Measurements from ENCODE around the gene ENTPD8. TPM values are rescaled to one million over a fixed set of nuclear protein-coding genes. Genes with fewer than 3 reads are reported as not detected.

ENTPD8 gene
- total and polyA plus RNA-seq, 2 donors (not counting 1 experiment from before 2014, with no cell fraction given) = not detected

DNA sequence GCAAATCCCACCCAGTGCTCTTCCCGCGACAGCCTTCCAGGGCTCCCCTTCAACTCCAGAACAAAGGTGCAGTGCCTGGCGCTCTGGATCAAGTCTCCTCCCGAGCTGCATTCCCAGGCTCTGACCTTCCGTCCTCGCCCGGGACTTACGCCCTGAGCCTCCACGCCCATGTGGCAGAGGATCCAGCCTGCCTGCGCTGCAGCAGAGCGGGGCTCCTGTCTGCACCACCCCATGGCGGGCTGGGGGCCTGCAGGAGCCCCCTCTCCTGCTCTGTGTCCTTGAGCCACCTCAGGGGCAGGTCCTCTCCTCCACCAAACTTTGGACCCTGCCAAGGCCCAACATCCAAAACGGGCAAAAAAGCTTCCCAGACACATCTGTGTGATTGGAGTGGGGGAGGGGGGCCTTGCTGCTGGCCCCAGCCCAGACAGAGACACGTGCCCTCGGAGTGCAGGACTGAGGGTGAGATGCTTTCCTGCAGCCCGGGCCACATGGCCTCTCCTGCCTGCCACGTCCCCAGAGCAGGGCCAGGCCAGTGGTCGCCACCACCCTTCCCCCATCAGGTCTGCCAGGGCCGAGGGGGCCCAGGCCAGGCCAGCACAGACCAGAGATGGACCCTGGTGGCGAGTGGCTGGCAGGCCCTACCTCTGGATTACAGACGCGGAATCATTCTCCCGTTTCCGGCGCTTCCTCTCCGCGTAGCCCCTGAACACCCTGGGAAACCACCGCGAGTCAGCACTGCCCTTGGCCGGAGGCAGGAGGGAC is 13.6 kb upstream of the ENTPD8 start:
- WGBS (ENCODE audit: insufficient coverage) = 85% methylated on average over 26 of the region's 30 CpGs
- peaks cover 0 to 6% (median 0%) of the 10 kb centered on the region in 3 donors for H3K9me3 ChIP-seq (ENCODE audit: control extremely low read depth in 1 of 3, control insufficient read depth in 2 of 3, insufficient read depth in 1 of 3, low read length in 2 of 3)
- Mint-ChIP-seq H3K4me1 (peaks cover 33% of the 10 kb centered on the region), H3K27me3 (no peaks in the 10 kb centered on the region), H3K9me3 (ENCODE audit: insufficient read depth) (no peaks in the 10 kb centered on the region), H3K27ac (peak overlapping the region; percentile 79), H3K4me3 (peak overlapping the region; percentile 85)
- H3K9ac ChIP-seq (ENCODE audit: low read length) = peak overlapping the region; percentile 66
- DNase-seq = no peak
- H3K27me3 ChIP-seq (replicated peaks in 1 of 4; ENCODE audit: control extremely low read depth in 1 of 4, control insufficient read depth in 3 of 4, insufficient read depth in 4 of 4, low read length in 3 of 4) = no peaks in the 10 kb centered on the region
- peak overlapping the region; percentile 54 for H2AFZ ChIP-seq (ENCODE audit: insufficient read depth, low read depth, low read length, poor library complexity, severe bottlenecking)
- no peak for ATAC-seq (ENCODE audit: low read depth)
- TF ChIP-seq EZH2 (IDR thresholded peaks at IDR 0.05; ENCODE audit: borderline replicate concordance, insufficient read depth, low read depth, low read length, poor library complexity, severe bottlenecking) = no peak
- TF ChIP-seq, protein P1, sequence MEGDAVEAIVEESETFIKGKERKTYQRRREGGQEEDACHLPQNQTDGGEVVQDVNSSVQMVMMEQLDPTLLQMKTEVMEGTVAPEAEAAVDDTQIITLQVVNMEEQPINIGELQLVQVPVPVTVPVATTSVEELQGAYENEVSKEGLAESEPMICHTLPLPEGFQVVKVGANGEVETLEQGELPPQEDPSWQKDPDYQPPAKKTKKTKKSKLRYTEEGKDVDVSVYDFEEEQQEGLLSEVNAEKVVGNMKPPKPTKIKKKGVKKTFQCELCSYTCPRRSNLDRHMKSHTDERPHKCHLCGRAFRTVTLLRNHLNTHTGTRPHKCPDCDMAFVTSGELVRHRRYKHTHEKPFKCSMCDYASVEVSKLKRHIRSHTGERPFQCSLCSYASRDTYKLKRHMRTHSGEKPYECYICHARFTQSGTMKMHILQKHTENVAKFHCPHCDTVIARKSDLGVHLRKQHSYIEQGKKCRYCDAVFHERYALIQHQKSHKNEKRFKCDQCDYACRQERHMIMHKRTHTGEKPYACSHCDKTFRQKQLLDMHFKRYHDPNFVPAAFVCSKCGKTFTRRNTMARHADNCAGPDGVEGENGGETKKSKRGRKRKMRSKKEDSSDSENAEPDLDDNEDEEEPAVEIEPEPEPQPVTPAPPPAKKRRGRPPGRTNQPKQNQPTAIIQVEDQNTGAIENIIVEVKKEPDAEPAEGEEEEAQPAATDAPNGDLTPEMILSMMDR (IDR thresholded peaks at IDR 0.05) = no peak
- H3K27ac ChIP-seq (ENCODE audit: low read length in 2 of 2) = peak overlapping the region; percentile 41 to 73
- peaks cover 3% of the 10 kb centered on the region for H3K79me2 ChIP-seq (ENCODE audit: control insufficient read depth, insufficient read depth, low read length)
- H3K36me3 ChIP-seq (replicated peaks in 1 of 2; ENCODE audit: control extremely low read depth in 1 of 2, control insufficient read depth in 1 of 2, extremely low read depth in 1 of 2, insufficient read depth in 2 of 2, low read length in 1 of 2) = peaks cover 0 to 3% of the 10 kb centered on the region in 2 experiments
- H4K20me1 ChIP-seq (ENCODE audit: control insufficient read depth, insufficient read depth, low read length, poor library complexity, severe bottlenecking) = peaks cover 16% of the 10 kb centered on the region
- H3K4me2 ChIP-seq (replicated peaks; ENCODE audit: low read depth, low read length, poor library complexity, severe bottlenecking) = peak overlapping the region; percentile 91
- intact Hi-C loops (cut with micrococcal nuclease) = loop anchor here (1.0 to 10.0 kb wide), 3 partner anchors 31 to 660 kb away; partner anchors contain the start of genes CCDC183, EXD3, MRPL41 and NOXA1
- peak overlapping the region in 4 of 5 experiments; percentile 54 to 71 (median 60) for H3K4me3 ChIP-seq (ENCODE audit: control extremely low read depth in 1 of 5, extremely low read depth in 1 of 5, insufficient read depth in 1 of 5, low read depth in 2 of 5, low read length in 4 of 5)
- ChIA-PET CTCF (no interaction called here), POLR2A (interaction anchor here (1.4 kb wide), 1 partner anchor 32 kb away, joined by 9 read pairs; the partner anchor contains the start of genes EXD3 and NOXA1)
- H3K4me1 ChIP-seq (ENCODE audit: control insufficient read depth in 2 of 2, insufficient read depth in 2 of 2, low read length in 2 of 2) = peaks cover 41 to 62% of the 10 kb centered on the region in 2 donors

Data from B cell (primary cell).